H1 (cell line): ENCODE results near the gene WNK4. TPM values are rescaled to one million over a fixed set of nuclear protein-coding genes. Genes with fewer than 3 reads are reported as not detected.

ENCODE experiments used
- CTCF ChIA-PET: fragments of 300-600 bp; sonication (Branson Sonifier 250); formaldehyde crosslinking; loops from one replicate; lab custom pipeline; 2021; ENCODE audit not compliant: partially characterized antibody; lab: Charles Lee
- POLR2A ChIA-PET: fragments of 300-600 bp; sonication (Branson Sonifier 250); formaldehyde crosslinking; loops from one replicate; lab custom pipeline; 2021; ENCODE audit warnings: inconsistent platforms; ENCODE audit not compliant: partially characterized antibody; lab: Charles Lee
- DNase-seq, 2 experiments: peaks; one replicate each; pipeline versions ENCODE4 v3.0.0 to v3.0.0-alpha.2; 2010 to 2022; ENCODE audit warnings: low spot score in 2 of 2, low read depth in 1 of 2, mixed read lengths in 1 of 2
- FAIRE-seq: peaks from 2 replicates; lab custom pipeline; 2011; peaks lifted over from hg19 to GRCh38; lab: Jason Lieb, UNC
- H2AFZ ChIP-seq: 2 replicates; pipeline ENCODE4 v1.8.1; 2012; ENCODE audit warnings: low read length, inconsistent platforms
- H2AK5ac ChIP-seq: 2 replicates; pipeline ENCODE4 v1.6.1; 2013; ENCODE audit warnings: low read depth, low read length
- H2BK120ac ChIP-seq: replicated peaks from 2 replicates; pipeline ENCODE3; 2013; ENCODE audit warnings: low read depth, low read length, inconsistent platforms
- H2BK12ac ChIP-seq: 2 replicates; pipeline ENCODE4 v1.6.1; 2013; ENCODE audit warnings: low read depth, low read length
- H2BK15ac ChIP-seq: 2 replicates; pipeline ENCODE4 v1.6.1; 2013; ENCODE audit warnings: low read length
- H2BK20ac ChIP-seq: 2 replicates; pipeline ENCODE4 v1.6.1; 2013; ENCODE audit warnings: low read length
- H2BK5ac ChIP-seq: 2 replicates; pipeline ENCODE4 v1.6.1; 2013; ENCODE audit warnings: low read depth, low read length
- H3K14ac ChIP-seq: 2 replicates; pipeline ENCODE4 v1.6.1; 2013; ENCODE audit warnings: inconsistent platforms; ENCODE audit not compliant: insufficient read length
- H3K18ac ChIP-seq: 2 replicates; pipeline ENCODE4 v1.6.1; 2013; ENCODE audit warnings: low read length; ENCODE audit errors: extremely low read depth
- H3K23ac ChIP-seq: 2 replicates; pipeline ENCODE4 v1.6.1; 2013; ENCODE audit warnings: inconsistent platforms; ENCODE audit not compliant: insufficient read length
- H3K23me2 ChIP-seq: 2 replicates; pipeline ENCODE4 v1.6.1; 2013; ENCODE audit warnings: low read depth, low read length
- H3K27ac ChIP-seq: 2 replicates; pipeline ENCODE4 v1.6.1; 2011; ENCODE audit warnings: low read depth, low read length, inconsistent platforms
- H3K27me3 ChIP-seq, 4 experiments: replicated peaks in 1 of 4; 1 replicate in 1 of 4; 2 replicates in 3 of 4; pipeline versions ENCODE4 v1.6.1 to v1.8.1; 2011 to 2013; ENCODE audit warnings: low read length in 3 of 4, mild to moderate bottlenecking in 3 of 4, inconsistent platforms in 2 of 4, mixed read lengths in 2 of 4, moderate library complexity in 1 of 4; ENCODE audit not compliant: control insufficient read depth in 3 of 4, insufficient read depth in 3 of 4; ENCODE audit errors: extremely low read depth in 1 of 4
- H3K36me3 ChIP-seq, 4 experiments: 2 replicates each; pipeline versions ENCODE4 v1.6.1 to v1.8.1; 2011 to 2013; ENCODE audit warnings: mild to moderate bottlenecking in 4 of 4, low read length in 3 of 4, moderate library complexity in 2 of 4, control low read depth in 1 of 4, inconsistent platforms in 1 of 4; ENCODE audit not compliant: insufficient read depth in 4 of 4, control insufficient read depth in 2 of 4
- H3K4ac ChIP-seq: replicated peaks from 2 replicates; pipeline ENCODE3; 2013; ENCODE audit warnings: low read length, low read depth, mixed read lengths, inconsistent platforms; ENCODE audit not compliant: insufficient read length
- H3K4me1 ChIP-seq, 4 experiments: replicated peaks in 1 of 4; 1 replicate in 1 of 4; 2 replicates in 3 of 4; pipeline versions ENCODE4 v1.6.1 to v1.8.1; 2011 to 2013; ENCODE audit warnings: low read length in 3 of 4, inconsistent platforms in 2 of 4, mixed read lengths in 1 of 4; ENCODE audit not compliant: insufficient read depth in 4 of 4, control insufficient read depth in 3 of 4
- H3K4me2 ChIP-seq, 2 experiments: 2 replicates each; pipeline versions ENCODE4 v1.6.1 to v1.8.1; 2011 to 2013; ENCODE audit warnings: low read depth in 2 of 2, low read length in 2 of 2, control low read depth in 1 of 2, inconsistent platforms in 1 of 2, mild to moderate bottlenecking in 1 of 2; ENCODE audit not compliant: insufficient read depth in 1 of 2
- H3K4me3 ChIP-seq, 4 experiments: fragments of 200-600, 300-600 bp in 1 of 4; sonication (generic), shearing (Covaris generic), sonication (Bioruptor Twin) in 1 of 4; 2 replicates each; pipeline versions ENCODE4 v1.5.1 to v1.8.1; 2011 to 2016; ENCODE audit warnings: low read length in 4 of 4, low read depth in 3 of 4, control low read depth in 2 of 4, inconsistent platforms in 2 of 4, mild to moderate bottlenecking in 2 of 4, mixed read lengths in 1 of 4, moderate library complexity in 1 of 4; ENCODE audit not compliant: insufficient read depth in 2 of 4; ENCODE audit errors: extremely low read depth in 1 of 4
- H3K56ac ChIP-seq: replicated peaks from 2 replicates; pipeline ENCODE3; 2013; ENCODE audit warnings: low read depth, mild to moderate bottlenecking, mixed read lengths, low read length, inconsistent platforms; ENCODE audit not compliant: insufficient read length
- H3K79me1 ChIP-seq: 2 replicates; pipeline ENCODE4 v1.6.1; 2013; ENCODE audit warnings: low read depth, low read length, control low read depth
- H3K79me2 ChIP-seq, 2 experiments: 2 replicates each; pipeline versions ENCODE4 v1.6.1 to v1.8.1; 2012 to 2013; ENCODE audit warnings: low read length in 2 of 2, mild to moderate bottlenecking in 2 of 2, inconsistent platforms in 1 of 2; ENCODE audit not compliant: insufficient read depth in 2 of 2, control insufficient read depth in 1 of 2
- H3K9ac ChIP-seq, 4 experiments: replicated peaks in 1 of 4; 1 replicate in 1 of 4; 2 replicates in 3 of 4; pipeline versions ENCODE4 v1.6.1 to v1.8.1; 2011 to 2013; ENCODE audit warnings: low read depth in 3 of 4, low read length in 3 of 4, control low read depth in 2 of 4, mild to moderate bottlenecking in 2 of 4, moderate library complexity in 2 of 4, inconsistent platforms in 1 of 4; ENCODE audit errors: extremely low read depth in 1 of 4
- H3K9me3 ChIP-seq, 2 experiments: 2 replicates each; pipeline versions ENCODE4 v1.6.1 to v1.8.1; 2012 to 2013; ENCODE audit warnings: mild to moderate bottlenecking in 2 of 2, moderate library complexity in 2 of 2, control low read depth in 1 of 2, inconsistent platforms in 1 of 2, low read depth in 1 of 2, low read length in 1 of 2, mixed read lengths in 1 of 2; ENCODE audit not compliant: insufficient read depth in 2 of 2
- H4K20me1 ChIP-seq, 2 experiments: replicated peaks in 1 of 2; 2 replicates each; pipeline versions ENCODE3 to v1.8.1; 2011 to 2013; ENCODE audit warnings: inconsistent platforms in 2 of 2, low read length in 2 of 2, mild to moderate bottlenecking in 1 of 2; ENCODE audit not compliant: insufficient read depth in 2 of 2, control insufficient read depth in 1 of 2
- H4K5ac ChIP-seq: 2 replicates; pipeline ENCODE4 v1.6.1; 2013; ENCODE audit warnings: low read length, low read depth, mixed read lengths, inconsistent platforms; ENCODE audit not compliant: insufficient read length
- H4K8ac ChIP-seq: 2 replicates; pipeline ENCODE4 v1.8.0; 2013; ENCODE audit warnings: mild to moderate bottlenecking, moderate library complexity, low read length, inconsistent platforms; ENCODE audit not compliant: insufficient read depth; ENCODE audit errors: extremely low read depth
- H4K91ac ChIP-seq: replicated peaks from 2 replicates; pipeline ENCODE3; 2013; ENCODE audit warnings: low read length, mixed read lengths, inconsistent platforms; ENCODE audit not compliant: insufficient read length
- ASH2L ChIP-seq: fragments of 200-600, 300-600 bp; sonication (generic); IDR thresholded peaks from one replicate; pipeline ENCODE4 v1.7.1; 2017; ENCODE audit warnings: low read length
- SP1 ChIP-seq: IDR thresholded peaks from 2 replicates; pipeline ENCODE4 v1.6.1; 2011; ENCODE audit warnings: low read depth, low read length
- SP2 ChIP-seq: IDR thresholded peaks from 2 replicates; pipeline ENCODE4 v1.6.1; 2012; ENCODE audit warnings: mild to moderate bottlenecking, low read length, inconsistent platforms
- WGBS, 2 experiments: shearing (Covaris generic) in 1 of 2; methylation state at CpG; one replicate each; pipeline versions ENCODE4 v1.1.6 to v1.1.7; 2013 to 2015; ENCODE audit warnings: low lambda C conversion rate in 2 of 2, mixed read lengths in 2 of 2, inconsistent platforms in 1 of 2, low coverage in 1 of 2, missing lambda C conversion rate in 1 of 2; ENCODE audit not compliant: insufficient replicate concordance in 2 of 2, insufficient coverage in 1 of 2, insufficient read length in 1 of 2; ENCODE audit errors: extremely low coverage in 1 of 2, missing lambda C conversion rate in 1 of 2; 5-methylcytosine and 5-hydroxymethylcytosine counted together
- polyA plus RNA-seq, 7 experiments: library from polyadenylated mRNA; depleted of rRNA in 3 of 7; stranded (reverse) in 5 of 7; unstranded in 2 of 7; fragments of >200 nt in 5 of 7; fragments of 200-250 nt in 2 of 7; gene quantifications; 1 replicate in 5 of 7; 2 replicates in 1 of 7; 4 replicates in 1 of 7; pipeline versions ENCODE4 v1.2.1 to v1.2.3, GENCODE V29; 2011 to 2013; ENCODE audit warnings: missing spikeins in 2 of 7, mixed read lengths in 2 of 7
- total RNA-seq: library from RNA; stranded (reverse); fragmentation: NEBNext Ultra II Directional; extraction: Animal tissue kit (Norgen Biotek cat#: 25700); gene quantifications from 2 replicates; pipeline ENCODE4 v1.2.1, GENCODE V29; 2021

The WNK4 gene
- total and polyA plus RNA-seq, 2 of the 8 experiments (the other 6 are each of a cell fraction or from before 2014, with no cell fraction given): 0.21 to 1.7 TPM

DNA sequence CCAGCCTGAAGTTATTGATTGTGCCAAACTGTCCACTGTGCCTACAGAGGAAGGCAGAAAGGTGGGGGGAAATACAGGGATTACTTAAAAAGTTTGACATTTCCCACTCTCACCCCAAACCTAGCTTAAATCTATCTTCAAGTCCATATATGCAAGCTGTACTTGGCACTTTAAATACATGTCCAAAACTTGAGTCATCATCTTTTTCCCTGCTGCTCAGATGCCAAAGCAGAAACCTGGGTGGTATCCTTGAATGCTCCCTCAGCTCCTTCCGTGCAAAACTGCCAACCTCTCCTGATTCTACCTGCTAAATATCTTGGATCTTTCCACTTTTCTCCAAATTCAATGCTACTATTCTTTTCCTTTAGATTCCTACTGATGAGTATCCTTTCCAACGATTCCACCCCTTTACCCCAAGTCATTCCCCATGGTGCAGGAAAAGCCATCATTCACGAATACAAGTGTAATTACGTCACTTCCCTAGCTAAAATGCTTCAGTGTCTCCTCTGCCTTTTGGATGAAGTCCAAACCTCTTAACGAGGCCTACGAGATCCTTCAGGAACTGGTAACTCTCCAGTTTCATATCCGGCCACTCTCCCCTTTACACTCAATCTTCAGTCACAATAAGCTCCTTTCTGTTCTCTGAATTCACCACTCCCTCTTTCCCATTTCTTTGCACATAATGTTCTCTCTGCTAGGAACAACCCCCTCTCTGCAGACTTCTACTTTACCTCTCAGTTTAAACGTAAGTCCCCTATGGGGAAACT is 34.4 kb downstream of the WNK4 start:
- Histone ChIP-seq H2BK12ac (no peak overlapping the region), H4K91ac (no peak overlapping the region), H3K79me1 (no peaks in the 10 kb centered on the region), H3K23ac (no peak overlapping the region), H3K23me2 (no peaks in the 10 kb centered on the region), H2AK5ac (no peak overlapping the region), H3K56ac (no peak overlapping the region), H4K20me1 (no peaks in the 10 kb centered on the region), H3K4ac (no peak overlapping the region), H3K4me2 (no peak overlapping the region), H3K9me3 (no peaks in the 10 kb centered on the region), H2BK20ac (no peak overlapping the region), H3K4me3 (no peak overlapping the region), H2AFZ (no peak overlapping the region), H3K36me3 (peaks cover 18 to 67% (median 56%) of the 10 kb centered on the region in 4 experiments), H4K5ac (no peak overlapping the region), H3K79me2 (no peaks in the 10 kb centered on the region), H3K14ac (no peak overlapping the region), H3K4me1 (no peaks in the 10 kb centered on the region), H3K27ac (no peak overlapping the region), H4K8ac (no peak overlapping the region), H2BK120ac (no peak overlapping the region), H3K18ac (no peak overlapping the region), H2BK5ac (no peak overlapping the region), H2BK15ac (no peak overlapping the region), H3K27me3 (peaks cover 0 to 1% (median 0%) of the 10 kb centered on the region in 4 experiments; a peak in 1 of 7 replicates), H3K9ac (no peak overlapping the region)
- 89% methylated on average over 8 of the region's 8 CpGs; no CpG with 5 or more reads in 1 of the 2 experiments for WGBS, 2 experiments
- FAIRE-seq: no peak
- ChIA-PET CTCF (interaction anchor here (1.3 to 3.8 kb wide), 4 partner anchors 9 to 236 kb away, joined by 3 to 14 read pairs (median 4); partner anchors contain the start of gene BECN1), POLR2A (interaction anchor here (0.6 to 2.5 kb wide), 9 partner anchors 9 to 235 kb away, joined by 3 to 7 read pairs (median 4); partner anchors contain the start of genes BECN1, CNTD1 and COA3)
- DNase-seq: no peak
- TF ChIP-seq SP2 (no peak), SP1 (no peak), ASH2L (no peak)
